Activated T-cell treated with anti-CD3 and anti-CD28 coated beads for 24 hours (primary cell): ENCODE data around the gene PHYKPL.
"Not testable (repeated sequence)": the region's sequence is repeated elsewhere in the genome, so short reads cannot be mapped to it uniquely, and the experiment has no call there.

Experiments used
- DNase-seq: peaks from one replicate; pipeline ENCODE4 v3.0.0-alpha.2; 2020; ENCODE audit warnings: low read depth

Gene PHYKPL

GRCh38 chr5:178239626-178240301 lies 7.2 kb upstream of the PHYKPL start:
- not testable (repeated sequence) for DNase-seq

DNA sequence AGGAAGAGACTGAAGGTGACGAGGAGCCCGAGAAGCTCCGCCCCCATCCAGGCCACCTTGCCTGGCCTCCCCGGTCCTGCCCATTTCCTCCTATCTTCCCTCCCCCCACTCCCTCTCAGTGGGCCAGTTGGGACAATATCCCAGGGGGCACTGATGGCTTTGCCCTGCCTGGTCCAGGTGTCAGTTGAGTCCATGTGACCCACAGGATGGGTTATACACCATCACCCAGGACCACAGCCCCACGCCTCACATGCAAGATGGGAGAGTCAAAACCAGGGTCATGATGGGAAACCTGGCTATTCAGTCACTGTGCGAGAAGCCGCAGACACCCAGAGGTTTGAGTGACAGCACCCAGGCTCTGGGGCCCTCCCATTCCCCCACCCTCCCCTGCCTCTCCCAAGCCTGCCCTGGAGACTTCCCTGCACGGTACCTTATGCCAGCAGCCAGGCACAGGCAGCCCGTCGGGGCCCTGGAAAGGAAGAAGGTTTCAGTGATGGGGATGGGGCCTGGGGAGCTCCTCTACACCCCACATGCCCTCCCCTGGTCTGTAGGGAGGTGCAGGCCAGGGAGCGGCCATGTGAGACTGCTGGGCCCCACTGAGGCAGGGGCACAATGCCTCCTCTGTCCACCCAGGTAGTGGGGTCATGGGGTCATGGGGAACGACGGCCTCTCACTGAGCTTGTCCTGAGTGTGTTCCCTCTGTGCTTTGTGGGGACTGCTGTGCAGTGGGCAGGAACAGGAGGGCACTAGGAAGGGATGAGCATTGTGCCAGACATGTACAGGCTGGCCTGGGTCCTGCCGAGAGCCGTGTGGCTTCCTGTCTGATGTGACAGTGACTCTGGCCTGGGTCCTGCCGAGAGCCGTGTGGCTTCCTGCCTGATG lies 6.3 kb upstream of the PHYKPL start:
- no peak for DNase-seq

GRCh38 chr5:178238313-178238635 lies 5.7 kb upstream of the PHYKPL start:
- no peak for DNase-seq

DNA sequence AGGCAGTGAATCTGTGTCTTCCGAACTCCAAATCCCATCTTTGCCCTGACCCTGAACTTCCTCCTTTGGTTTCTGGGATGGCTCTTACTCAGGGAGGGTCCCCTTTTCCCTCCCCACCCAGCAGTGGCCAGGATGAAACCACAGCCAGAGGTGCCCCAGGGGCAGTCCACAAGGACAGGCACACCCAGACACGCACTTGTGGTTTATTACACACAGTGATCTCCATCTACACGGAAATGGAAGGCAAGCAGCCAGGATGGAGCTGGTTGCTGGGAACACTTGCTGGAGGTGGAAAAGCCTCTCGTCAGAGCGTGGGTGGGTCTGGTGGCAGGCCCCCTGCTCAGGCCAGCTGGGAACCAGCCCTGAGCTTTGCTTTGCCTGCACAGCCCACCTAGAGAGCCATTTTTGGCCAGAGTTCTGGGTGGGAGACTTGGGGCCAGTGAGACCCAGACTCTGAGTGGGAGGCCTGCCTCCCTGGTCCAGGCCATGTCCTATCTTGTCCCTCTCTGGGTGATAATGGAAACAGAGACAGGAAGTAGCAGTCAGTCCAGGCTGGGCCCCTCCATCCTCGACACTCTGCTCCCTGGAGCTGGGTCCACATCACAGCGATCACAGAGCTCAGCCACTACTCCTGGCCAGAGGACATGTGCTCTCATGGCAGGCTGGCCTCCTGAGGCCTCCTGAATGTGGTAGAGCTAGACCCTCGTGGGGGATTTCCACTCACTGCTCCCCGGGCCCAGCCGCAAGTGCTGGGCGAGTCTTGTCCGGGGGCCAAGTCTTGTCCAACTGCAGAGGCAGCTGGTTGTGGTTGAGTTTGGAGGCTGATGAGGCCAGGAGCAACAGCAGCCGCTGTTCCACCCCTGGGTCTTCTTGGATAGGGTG lies 5.1 kb upstream of the PHYKPL start:
- no peak for DNase-seq

DNA sequence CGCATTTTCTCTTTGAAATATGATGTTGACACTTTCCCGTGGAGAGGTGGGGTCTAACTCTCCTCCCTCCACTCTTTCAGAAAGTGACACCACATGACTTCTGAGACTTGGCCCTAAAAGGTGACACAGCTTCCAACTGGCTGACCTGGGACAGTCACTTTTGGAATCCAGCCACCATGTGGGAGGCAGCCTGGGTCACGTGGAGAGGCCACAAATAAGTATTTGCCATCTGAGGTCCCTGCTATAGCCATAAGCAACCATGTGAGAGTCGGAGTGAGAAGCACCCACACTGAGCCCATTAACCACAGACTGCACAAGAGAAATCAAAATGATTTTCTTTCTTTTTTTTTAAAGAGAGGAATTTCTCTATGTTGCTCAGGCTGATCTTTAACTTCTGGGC lies 4.1 kb upstream of the PHYKPL start:
- no peak for DNase-seq

DNA sequence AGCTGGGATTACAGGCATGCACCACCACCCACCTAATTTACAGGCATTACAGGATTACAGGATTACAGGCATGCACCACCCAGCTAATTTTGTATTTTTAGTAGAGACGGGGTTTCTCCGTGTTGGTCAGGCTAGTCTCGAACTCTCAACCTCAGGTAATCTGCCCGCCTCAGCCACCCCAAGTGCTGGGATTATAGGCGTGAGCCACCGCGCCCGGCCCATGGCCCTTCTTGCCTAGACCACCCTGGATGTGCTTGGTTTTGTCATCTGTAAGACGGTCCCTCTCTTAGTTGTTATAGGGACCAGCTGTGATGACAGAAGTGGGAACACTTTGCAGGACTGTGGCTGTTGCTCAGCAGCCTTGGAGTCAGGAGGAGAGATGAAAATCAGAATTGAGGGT lies 3.5 kb upstream of the PHYKPL start:
- no peak for DNase-seq

DNA sequence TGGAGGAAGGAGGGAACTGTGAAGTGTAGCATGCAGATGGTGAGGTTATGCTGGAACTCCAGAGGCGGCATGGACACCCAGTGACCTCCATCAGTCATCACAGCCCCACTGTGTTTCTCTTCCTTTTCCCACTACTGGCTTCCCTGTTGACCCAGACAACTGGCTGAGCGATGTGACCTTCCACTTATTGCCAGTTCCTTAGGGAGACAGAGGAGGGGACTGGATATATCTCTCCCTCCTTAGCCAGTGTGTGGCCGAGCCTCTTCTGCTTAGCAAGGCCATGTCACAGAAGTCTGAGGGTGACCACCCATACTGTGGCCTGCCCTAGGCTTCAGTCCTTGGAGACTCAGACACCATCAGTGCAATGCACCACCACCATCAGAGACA lies 3.0 kb upstream of the PHYKPL start:
- DNase-seq: no peak

- DNase-seq: peak; percentile 65
Measured at GRCh38 chr5:178234750-178235587, 2.4 kb upstream of the PHYKPL start.

GRCh38 chr5:178234121-178234749 lies 1.6 kb upstream of the PHYKPL start:
- DNase-seq: no peak

GRCh38 chr5:178232920-178233429 lies 373 bp upstream of the PHYKPL start:
- DNase-seq: no peak

DNA sequence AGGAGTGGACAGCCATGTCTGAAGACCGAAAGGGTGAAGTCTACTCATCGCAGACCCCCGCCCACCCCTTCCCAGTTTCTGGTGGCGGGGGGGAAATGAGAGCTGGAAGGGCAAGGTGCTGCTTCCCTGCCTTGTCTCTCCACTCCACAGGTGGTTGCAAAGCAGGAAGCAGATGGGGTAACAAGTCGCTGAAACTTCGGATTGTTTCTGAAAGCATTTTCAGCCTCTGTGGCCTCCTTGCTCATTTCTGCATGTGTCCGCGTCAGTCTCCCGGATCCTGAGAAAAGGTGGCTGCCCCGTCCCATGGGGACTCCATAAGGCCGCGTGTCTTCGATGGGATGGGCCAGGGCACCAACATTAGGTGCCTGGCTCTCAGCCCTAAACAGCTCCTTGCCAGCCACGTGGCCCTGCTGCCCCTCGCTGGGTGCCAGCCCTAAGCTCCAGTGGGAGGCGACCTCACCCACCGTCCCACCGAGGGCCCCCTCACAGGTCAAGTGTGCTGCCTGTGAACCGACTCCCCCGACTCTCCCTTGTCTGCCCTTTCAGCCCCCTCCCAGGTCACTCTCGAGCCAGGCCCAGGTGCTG lies 971 bp downstream of the PHYKPL start:
- DNase-seq: no peak

GRCh38 chr5:178230879-178231538 lies 1.6 kb downstream of the PHYKPL start:
- no peak for DNase-seq

DNA sequence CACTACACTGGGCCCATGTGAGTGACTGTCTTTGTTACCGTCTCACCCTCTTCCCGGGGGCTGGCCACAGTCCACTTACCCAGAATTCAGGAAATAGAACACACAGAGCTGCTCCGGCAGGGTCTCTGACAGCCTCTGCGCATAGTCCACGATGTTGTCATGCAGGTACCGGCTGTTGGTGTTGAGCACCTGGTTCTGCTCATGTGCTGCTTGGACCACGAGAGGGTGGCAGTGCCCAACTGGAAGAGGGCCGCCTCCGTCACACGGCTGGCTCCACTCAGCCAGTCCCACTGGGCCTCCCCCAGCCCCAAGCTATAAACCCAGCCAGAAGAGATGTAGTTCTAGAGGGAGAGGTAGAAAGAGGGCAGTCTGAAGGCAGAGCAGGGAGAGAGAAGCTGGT lies 2.7 kb downstream of the PHYKPL start:
- no peak for DNase-seq

GRCh38 chr5:178229111-178229510 lies 3.5 kb downstream of the PHYKPL start:
- DNase-seq: not testable (repeated sequence)

GRCh38 chr5:178228609-178229008 lies 4.0 kb downstream of the PHYKPL start:
- no peak for DNase-seq

DNA sequence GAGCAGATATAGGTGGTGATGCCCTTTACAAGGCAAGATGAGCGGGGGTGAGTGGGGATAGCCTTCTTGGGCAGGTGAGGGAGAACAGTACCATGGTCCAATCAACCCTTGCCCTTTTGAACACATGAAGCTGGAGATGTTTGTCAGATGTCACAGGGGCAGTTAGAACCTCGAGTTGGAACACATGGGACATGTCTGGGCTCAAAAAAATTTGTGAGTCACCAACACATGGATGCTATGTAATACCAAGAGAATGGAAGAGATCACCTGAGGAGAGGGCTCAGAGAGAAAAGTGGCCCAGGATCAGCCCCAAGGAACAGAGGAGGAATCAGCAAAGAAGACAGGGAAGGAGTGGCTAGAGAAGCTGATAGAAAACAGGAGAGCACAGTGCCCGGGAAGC lies 4.7 kb downstream of the PHYKPL start:
- no peak for DNase-seq

DNA sequence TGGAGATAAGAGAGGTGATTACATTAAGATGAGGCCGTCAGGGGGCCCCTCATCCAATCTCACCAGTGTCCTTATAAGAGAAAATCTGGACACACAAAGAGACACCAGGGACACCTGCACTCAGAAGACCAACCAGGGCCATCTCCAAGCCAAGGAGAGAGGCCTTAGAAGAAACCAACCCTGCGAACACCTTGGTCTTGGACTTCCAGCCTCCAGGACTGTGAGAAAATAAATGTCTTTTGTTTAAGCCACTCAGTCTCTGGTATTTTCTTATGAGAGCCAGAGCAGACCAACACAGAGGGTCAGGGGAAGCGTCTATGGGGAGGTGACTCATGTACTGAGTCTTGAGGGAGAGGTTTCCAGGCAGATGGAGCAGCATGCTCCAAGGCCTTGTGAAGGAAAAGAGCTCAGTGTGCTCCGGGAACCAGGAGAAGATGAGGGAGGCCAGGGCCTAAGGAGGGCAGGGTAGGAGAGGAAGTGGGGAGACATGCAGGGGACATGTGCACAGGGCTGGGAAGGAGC lies 5.4 kb downstream of the PHYKPL start:
- no peak for DNase-seq

DNA sequence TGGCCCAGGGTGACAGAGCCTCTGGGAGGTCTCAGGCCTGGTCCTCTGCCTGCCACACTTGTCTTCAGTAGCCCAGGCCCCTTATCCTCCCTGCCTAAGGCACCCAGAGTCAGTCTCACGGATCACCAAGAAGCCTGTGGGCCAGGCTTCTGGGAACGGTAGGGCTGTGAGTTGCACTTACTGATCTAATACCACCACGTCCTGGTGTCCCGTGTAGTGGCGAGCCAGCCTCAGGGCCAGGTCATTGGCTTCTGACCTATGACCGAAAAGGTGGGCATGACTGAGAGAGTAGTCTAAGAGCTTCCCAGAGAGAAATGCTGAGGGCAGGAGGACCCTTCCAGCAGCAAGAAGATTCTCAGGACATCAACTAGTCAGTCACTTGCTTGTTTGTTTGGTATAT lies 7.4 kb downstream of the PHYKPL start:
- no peak for DNase-seq

DNA sequence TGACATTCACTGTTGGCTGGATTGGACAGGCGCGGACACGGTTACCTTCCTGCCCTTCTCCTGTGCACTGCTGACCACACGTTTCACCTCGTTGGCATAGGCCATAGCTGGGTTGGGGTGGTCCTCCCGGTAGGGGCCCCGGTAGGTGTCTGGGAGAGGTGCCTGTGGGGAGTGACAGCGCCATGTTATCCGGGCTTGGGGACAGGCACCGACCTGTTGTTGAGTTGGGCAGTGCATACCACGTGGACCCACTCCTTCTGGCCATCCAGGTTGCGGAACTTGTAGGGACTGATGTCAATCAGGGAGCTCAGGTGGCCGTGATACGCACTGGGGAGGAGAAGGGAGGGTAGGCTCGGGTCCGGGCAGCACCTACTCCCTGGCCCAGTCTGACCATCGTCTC lies 8.2 kb downstream of the PHYKPL start:
- no peak for DNase-seq

DNA sequence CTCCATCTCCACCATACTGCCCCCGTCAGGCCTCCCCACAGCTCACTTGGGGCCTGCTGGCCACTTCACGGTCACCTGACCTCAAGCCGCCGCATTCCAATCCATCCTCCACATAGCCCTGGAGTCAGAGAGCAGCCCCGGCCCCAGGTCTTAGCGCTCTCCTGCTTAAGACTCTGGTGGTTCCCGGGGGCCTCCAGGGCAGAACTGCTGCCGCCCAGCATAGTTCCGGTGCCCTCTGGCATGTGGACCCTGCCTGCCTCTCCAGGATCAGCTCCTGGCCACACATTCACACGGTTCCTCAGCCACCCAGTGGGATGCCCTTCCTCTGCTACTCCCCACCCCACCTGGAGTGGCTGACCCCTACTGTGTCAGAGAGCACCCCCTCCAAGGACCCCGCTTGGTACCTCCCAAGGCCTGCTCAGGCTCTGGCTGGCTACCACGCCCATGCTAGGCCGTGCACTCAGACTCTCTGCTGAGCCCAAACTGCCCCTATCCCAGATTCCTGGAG lies 8.7 kb downstream of the PHYKPL start:
- no peak for DNase-seq
